Posterior cingulate gyrus (tissue), 11 donors: Measurements from ENCODE around the gene LYPLA2.
A peak's percentile ranks its signal among the peaks of the same experiment; 100 is the strongest.
"Not testable (repeated sequence)": the region's sequence is repeated elsewhere in the genome, so short reads cannot be mapped to it uniquely, and the experiment has no call there.

ENCODE experiments used
- DNase-seq, 10 donors: peaks; one replicate each; pipeline versions ENCODE4 v3.0.0 to v3.0.0-alpha.2; 2020 to 2021; ENCODE audit warnings: mixed read lengths in 3 of 10
- intact Hi-C: fragments of 100-400 bp; cut with DNase I; formaldehyde crosslinking; loops from one replicate; pipeline ENCODE4 v1.15.1; 2023

LYPLA2 gene

GRCh38 chr1:23799570-23800399, 8.8 kb downstream of the LYPLA2 start:
- DNase-seq: peak in 2 of 10 donors; percentile 11 to 87
- intact Hi-C loops: loop anchor here (1.0 to 5.0 kb wide), 3 partner anchors 8 to 68 kb away; partner anchors contain the start of genes FUCA1, LYPLA2 and PITHD1

DNA sequence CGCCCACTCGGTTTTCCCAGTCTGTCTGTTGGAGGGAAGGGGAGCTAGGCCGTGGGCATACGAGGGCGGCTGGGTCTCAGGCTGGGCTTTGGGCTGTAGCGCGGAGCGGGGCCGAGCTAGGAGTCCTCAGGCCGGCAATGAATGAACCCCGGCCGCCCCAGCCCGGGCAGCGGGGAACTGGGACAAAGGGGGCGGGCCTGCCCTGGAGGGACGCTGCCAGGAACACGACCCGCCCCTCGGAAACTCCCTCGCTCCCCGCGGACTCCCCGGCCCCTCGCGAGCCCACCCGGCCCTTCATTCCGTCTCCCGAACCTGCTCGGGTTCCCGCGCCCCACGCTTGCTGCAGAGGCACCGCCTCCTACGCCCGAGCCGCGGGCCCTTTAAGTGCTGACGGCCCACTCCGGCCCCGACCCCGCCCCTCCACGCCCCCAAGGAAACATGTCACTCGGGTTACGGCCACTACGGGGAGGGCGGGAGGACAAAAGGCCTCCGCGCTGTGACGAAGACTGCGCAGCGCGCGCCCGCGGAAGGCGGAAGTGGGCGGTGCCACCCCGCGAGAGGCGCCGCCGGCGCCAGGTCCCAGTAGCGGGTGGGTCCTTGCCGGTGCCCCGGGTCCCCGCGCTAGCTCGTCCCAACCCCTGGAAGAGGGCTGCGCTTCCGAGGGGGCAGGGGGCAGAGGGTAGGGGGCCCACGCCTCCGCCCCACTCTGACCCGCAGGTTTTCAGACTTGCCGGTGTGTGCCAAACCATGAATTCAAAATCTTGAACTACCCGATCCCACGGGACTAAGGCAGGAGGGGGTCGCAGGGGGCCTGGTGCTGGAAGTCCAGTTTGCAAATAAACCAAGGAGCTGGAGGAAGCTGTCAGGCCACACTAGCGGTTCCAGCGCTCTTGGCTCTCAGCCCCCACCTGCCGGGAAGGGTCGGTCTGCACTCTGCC, 9.7 kb downstream of the LYPLA2 start, which contains the start of gene GALE:
GALE (minus strand) TSS at position 355 of the 938 bp plus-strand sequence. CDS start 1,747 bp downstream, outside the sequence.
- DNase-seq: peak; percentile 93 to 99 (median 95)
- intact Hi-C loops: loop anchor here (1.0 to 5.0 kb wide), 3 partner anchors 9 to 67 kb away; partner anchors contain the start of genes FUCA1, LYPLA2 and PITHD1

DNA sequence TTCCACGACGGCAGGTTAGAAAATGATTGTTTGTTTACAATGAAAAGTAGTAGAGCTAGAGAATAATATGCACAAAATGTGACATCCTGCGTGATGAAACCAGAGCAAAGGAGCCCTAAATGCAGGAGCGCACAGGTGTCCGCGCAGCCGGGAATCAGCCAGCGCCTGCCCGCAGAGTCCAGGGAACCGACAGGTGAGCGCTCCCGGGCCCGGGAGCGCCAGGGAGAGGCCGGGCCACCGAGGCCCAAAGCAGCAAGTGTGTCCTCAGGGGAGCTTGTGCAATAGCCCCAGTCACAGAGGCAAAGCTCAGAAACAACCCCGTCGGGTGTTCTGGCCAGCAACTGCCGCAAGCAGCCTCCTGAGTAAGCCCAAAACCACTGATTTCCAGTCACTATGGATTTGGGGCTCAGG, 10.4 kb downstream of the LYPLA2 start:
- no peak for DNase-seq
- intact Hi-C loops: loop anchor here (2.0 to 5.0 kb wide), 2 partner anchors 23 to 66 kb away; partner anchors contain the start of genes FUCA1 and PITHD1

- intact Hi-C loops: loop anchor here (2.0 to 5.0 kb wide), 2 partner anchors 23 to 65 kb away; partner anchors contain the start of genes FUCA1 and PITHD1
- no peak for DNase-seq
These were observed 10.9 kb downstream of the LYPLA2 start for GRCh38 chr1:23801876-23802275.

- not testable (repeated sequence) for DNase-seq
- intact Hi-C loops: loop anchor here (5.0 kb wide), 1 partner anchor 64 kb away; the partner anchor contains the start of gene FUCA1
These were observed 11.9 kb downstream of the LYPLA2 start for GRCh38 chr1:23802809-23803342.

- DNase-seq: no peak
- intact Hi-C loops: loop anchor here (5.0 kb wide), 1 partner anchor 64 kb away; the partner anchor contains the start of gene FUCA1
These were observed 12.7 kb downstream of the LYPLA2 start for GRCh38 chr1:23803674-23804073.

- intact Hi-C loops: loop anchor here (5.0 kb wide), 1 partner anchor 63 kb away; the partner anchor contains the start of gene FUCA1
- no peak for DNase-seq
These were observed 13.4 kb downstream of the LYPLA2 start for GRCh38 chr1:23804183-23804835.

DNA sequence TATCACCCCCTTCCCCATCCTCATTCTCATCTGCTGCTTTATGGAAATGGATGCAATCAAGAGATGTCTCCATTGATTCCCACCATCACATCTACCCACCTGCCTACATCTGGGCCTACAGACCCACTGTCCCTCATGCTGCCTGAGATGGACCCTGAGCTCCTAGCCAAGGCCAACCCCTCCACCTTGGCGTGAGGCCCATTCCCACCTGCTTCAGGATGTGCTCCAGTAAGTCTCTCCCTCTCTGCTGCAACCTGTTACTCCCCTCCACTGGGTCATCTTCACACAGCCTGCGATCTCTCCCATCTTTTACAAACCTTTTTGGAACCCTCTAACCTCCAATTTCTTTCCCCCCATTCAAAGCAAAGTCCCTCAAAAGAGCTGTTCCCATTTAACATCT, 14.1 kb downstream of the LYPLA2 start:
- peak in 1 of 10 donors; percentile 58 for DNase-seq
- intact Hi-C loops: no loop called here

- DNase-seq: peak in 1 of 10 donors; percentile 6
- intact Hi-C loops: no loop called here
These were observed 15.3 kb downstream of the LYPLA2 start for GRCh38 chr1:23806280-23806679.

DNA sequence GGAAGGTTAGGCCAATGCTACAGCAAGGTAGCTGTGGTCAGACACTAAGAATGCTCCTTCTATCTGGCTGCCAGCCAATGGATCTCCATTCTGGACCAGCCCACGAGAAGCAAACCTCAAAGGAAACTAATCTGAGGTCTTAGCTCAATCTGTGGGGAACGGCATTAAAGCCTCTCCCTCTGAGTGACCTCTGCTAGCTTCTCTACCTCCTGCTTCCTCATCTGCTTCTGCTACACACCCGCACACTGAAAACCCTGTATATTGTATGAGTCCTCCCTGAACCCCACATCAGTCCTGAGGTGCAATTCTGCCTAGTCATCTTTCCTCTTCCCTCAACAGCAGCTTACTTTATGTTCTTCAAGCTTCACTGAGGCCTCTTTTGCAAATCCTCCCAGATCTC, 16.5 kb downstream of the LYPLA2 start:
- intact Hi-C loops: no loop called here
- no peak for DNase-seq

DNA sequence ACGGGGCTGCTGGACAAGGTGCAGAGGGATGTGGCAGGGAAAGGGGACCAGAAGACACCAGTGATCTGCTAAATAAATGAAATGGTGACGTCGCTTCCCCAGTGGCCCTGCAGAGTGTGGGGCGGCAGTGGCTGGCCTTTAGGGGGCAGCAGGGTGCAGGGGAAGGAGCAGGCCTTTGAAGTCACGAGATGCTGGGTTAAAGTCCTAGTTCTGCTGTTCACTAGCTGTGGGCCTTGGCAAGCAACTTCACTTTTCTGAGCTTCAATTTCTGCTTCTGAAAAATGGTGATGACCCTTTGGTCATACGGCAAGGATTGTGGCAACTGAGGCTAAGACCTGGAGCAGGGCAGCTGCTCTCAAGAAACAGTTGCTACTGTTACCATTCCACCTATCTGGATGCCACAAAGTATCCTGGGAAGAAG, 18.8 kb downstream of the LYPLA2 start:
- intact Hi-C loops: no loop called here
- DNase-seq: peak in 6 of 10 donors; percentile 59 to 94 (median 64)

DNA sequence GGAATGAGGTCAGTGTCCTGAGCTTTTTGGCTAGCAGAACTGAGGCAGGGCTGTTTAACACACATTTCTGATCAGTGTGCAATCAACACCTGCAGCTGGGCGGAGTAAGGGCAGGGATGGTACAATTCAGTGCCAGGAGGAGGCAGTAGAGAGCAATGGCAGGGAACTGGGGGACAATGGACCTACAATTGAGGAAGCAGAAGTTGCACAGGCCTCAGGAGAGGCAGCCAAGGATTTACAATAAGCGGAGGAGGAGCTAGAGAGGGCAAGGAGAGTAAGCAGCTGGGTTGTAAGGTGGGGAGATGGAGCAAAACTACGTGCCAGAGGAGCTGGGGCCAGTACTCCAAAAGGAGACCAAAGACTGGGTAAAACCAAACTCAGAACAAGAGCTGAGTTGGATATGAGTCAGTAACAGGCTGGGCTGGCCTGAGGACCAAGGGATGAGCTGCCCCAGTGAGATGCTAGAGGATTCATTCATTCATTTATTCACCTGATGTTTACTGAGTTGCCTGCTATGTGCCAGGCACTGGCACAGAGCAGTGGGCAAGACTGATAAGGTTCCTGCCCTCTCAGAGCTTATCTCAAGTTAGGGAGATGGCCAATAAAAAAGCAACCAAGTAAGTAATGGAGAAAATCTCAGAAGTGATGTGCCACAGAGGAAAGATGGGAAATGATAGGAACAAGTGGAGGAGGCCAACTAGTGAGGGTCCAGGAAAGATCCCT, 20.0 kb downstream of the LYPLA2 start:
- intact Hi-C loops: no loop called here

GRCh38 chr1:23814016-23814415, 23.1 kb downstream of the LYPLA2 start:
- intact Hi-C loops: no loop called here
- DNase-seq: no peak

More for the DNA sequence above, 20.0 kb downstream of the LYPLA2 start:
- peak in 2 of 10 donors; percentile 39 to 43 for DNase-seq

- intact Hi-C loops: no loop called here
- peak in 1 of 10 donors; percentile 21 for DNase-seq
These were observed 25.4 kb downstream of the LYPLA2 start for GRCh38 chr1:23816361-23816760.

DNA sequence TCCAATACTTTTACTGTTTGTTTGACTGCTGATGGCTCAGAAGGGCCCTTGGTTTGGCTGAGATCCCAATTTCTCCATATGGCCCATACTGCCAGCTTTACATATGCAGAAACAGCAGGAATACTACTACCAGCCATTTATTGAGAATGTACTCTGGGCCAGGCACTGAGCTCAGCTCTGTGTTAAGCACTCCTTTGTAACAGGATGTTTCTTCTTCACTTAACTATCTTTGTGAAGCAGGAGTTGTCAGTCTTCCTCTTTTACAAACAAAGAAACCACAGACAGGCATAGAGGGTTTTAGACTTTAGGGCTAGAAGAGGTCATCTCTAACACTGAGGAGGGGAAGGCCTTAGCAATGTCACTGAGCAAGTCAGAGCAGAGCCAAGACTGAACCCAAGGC, 26.0 kb downstream of the LYPLA2 start:
- no peak for DNase-seq
- intact Hi-C loops: no loop called here

- DNase-seq: no peak
- intact Hi-C loops: no loop called here
These were observed 26.7 kb downstream of the LYPLA2 start for GRCh38 chr1:23817633-23818032.

- intact Hi-C loops: no loop called here
These were observed 32.8 kb downstream of the LYPLA2 start for GRCh38 chr1:23823767-23824166.

GRCh38 chr1:23824711-23825075, 33.7 kb downstream of the LYPLA2 start:
- DNase-seq: no peak
- intact Hi-C loops: loop anchor here (5.0 kb wide), 1 partner anchor 43 kb away; the partner anchor contains the start of gene FUCA1

More at GRCh38 chr1:23823767-23824166, 32.8 kb downstream of the LYPLA2 start:
- no peak for DNase-seq
